NCI-H2196 (cell line): ENCODE data around the gene TXNL4A.

Experiments
- DNase-seq: peaks from one replicate; lab custom pipeline; 2025; ENCODE audit not compliant: unreplicated experiment; lab: John Stamatoyannopoulos, UW

TXNL4A gene

GRCh38 chr18:79964330-79965118 lies 23.8 kb downstream of the TXNL4A start, which contains the start of gene HSBP1L1:
Gene HSBP1L1, plus strand, starts transcription at chr18:79964643. Its CDS starts 93 bp downstream, at chr18:79964736.
- DNase-seq: peak; percentile 9

GRCh38 chr18:79963658-79964329 lies 24.6 kb downstream of the TXNL4A start:
- DNase-seq: no peak

- DNase-seq: no peak
These were observed 25.3 kb downstream of the TXNL4A start for GRCh38 chr18:79962835-79963657.

- DNase-seq: no peak
These were observed 26.1 kb downstream of the TXNL4A start for GRCh38 chr18:79962311-79962710.

GRCh38 chr18:79961527-79962291 lies 26.7 kb downstream of the TXNL4A start:
- DNase-seq: no peak

GRCh38 chr18:79960921-79961526 lies 27.3 kb downstream of the TXNL4A start:
- no peak for DNase-seq

- DNase-seq: peak; percentile 45
These were observed 28.1 kb downstream of the TXNL4A start for GRCh38 chr18:79960161-79960801.

- DNase-seq: no peak
These were observed 29.4 kb downstream of the TXNL4A start for GRCh38 chr18:79958981-79959380.

GRCh38 chr18:79956276-79956675 lies 32.1 kb downstream of the TXNL4A start:
- no peak for DNase-seq

GRCh38 chr18:79955302-79956075 lies 32.9 kb downstream of the TXNL4A start:
- no peak for DNase-seq

- DNase-seq: peak; percentile 14
These were observed 33.6 kb downstream of the TXNL4A start for GRCh38 chr18:79954791-79955190.

GRCh38 chr18:79953971-79954651 lies 34.3 kb downstream of the TXNL4A start:
- DNase-seq: no peak

GRCh38 chr18:79952996-79953559 lies 35.3 kb downstream of the TXNL4A start:
- no peak for DNase-seq

- no peak for DNase-seq
These were observed 35.8 kb downstream of the TXNL4A start for GRCh38 chr18:79952456-79952995.

- peak; percentile 87 for DNase-seq
These were observed 36.6 kb downstream of the TXNL4A start, which contains the start of gene SLC66A2 for GRCh38 chr18:79951545-79952455. Gene SLC66A2, minus strand, starts transcription at chr18:79951653. Its CDS starts 727 bp downstream, at chr18:79950926.

- DNase-seq: no peak
These were observed 37.6 kb downstream of the TXNL4A start for GRCh38 chr18:79950515-79951341.
